Gastrocnemius medialis (tissue), 4 donors: ENCODE measurements around the gene FREM3. TPM values are rescaled to one million over a fixed set of nuclear protein-coding genes. Genes with fewer than 3 reads are reported as not detected.
"Not testable (repeated sequence)": the region's sequence is repeated elsewhere in the genome, so short reads cannot be mapped to it uniquely, and the experiment has no call there.

Source experiments
- ATAC-seq, 2 donors: fragments of 150-250 bp; one replicate each; pipeline ENCODE4 v1.9.1; 2016
- DNase-seq, 2 donors: peaks; one replicate each; pipeline ENCODE4 v3.0.0-alpha.2; 2019
- H3K27ac ChIP-seq, 4 donors: fragments of 200-600 bp; sonication (generic); 1 replicate in 1 of 4; 2 replicates in 3 of 4; pipeline ENCODE4 v1.5.1; 2016 to 2018; ENCODE audit warnings: mild to moderate bottlenecking in 2 of 4, moderate library complexity in 1 of 4
- H3K27me3 ChIP-seq, 3 donors: fragments of 200-600 bp; sonication (generic) in 2 of 3; 1 replicate in 1 of 3; 2 replicates in 2 of 3; pipeline versions ENCODE4 v1.5.1 to v1.6.0; 2016 to 2019; ENCODE audit warnings: mild to moderate bottlenecking in 1 of 3, moderate library complexity in 1 of 3
- H3K36me3 ChIP-seq, 2 donors: fragments of 200-600 bp; sonication (generic) in 1 of 2; one replicate each; pipeline ENCODE4 v1.5.1; 2017 to 2018
- H3K4me1 ChIP-seq, 2 donors: fragments of 200-600 bp; sonication (generic) in 1 of 2; one replicate each; pipeline ENCODE4 v1.5.1; 2016 to 2017; ENCODE audit warnings: mild to moderate bottlenecking in 2 of 2
- H3K4me3 ChIP-seq, 4 donors: fragments of 200-600 bp; sonication (generic) in 3 of 4; 1 replicate in 1 of 4; 2 replicates in 3 of 4; pipeline ENCODE4 v1.5.1; 2016 to 2019; ENCODE audit warnings: mild to moderate bottlenecking in 2 of 4
- H3K9me3 ChIP-seq, 3 donors: fragments of 200-600 bp; sonication (generic) in 2 of 3; 1 replicate in 1 of 3; 2 replicates in 2 of 3; pipeline ENCODE4 v1.5.1; 2016 to 2019
- POLR2A ChIP-seq, 2 donors: fragments of 450-650 bp; IDR thresholded peaks; one replicate each; pipeline ENCODE4 v1.6.1; 2017; ENCODE audit warnings: antibody characterized with exemption in 2 of 2, mild to moderate bottlenecking in 2 of 2, moderate library complexity in 2 of 2
- in situ Hi-C, 4 donors: fragments of 200-750 bp; cut with MboI; loops; one replicate each; pipeline versions ENCODE4 v1.15.0 to v1.8.0; 2017; ENCODE audit warnings: low sequenced_read_pairs in 4 of 4
- intact Hi-C: fragments of 100-400 bp; cut with DNase I; formaldehyde crosslinking; loops from one replicate; pipeline ENCODE4 v1.15.1; 2023; ENCODE audit warnings: low total_unique reads
- total RNA-seq, 4 donors: library from RNA; depleted of rRNA; stranded (reverse); fragments of >200 nt; gene quantifications; one replicate each; pipeline versions ENCODE4 v1.1.0 to v1.2.3, GENCODE V29; 2016
- TF ChIP-seq, protein P1 (sequence below), 5 experiments: fragments of 450-650 bp in 3 of 5; fragments of 200-600 bp in 2 of 5; sonication (generic) in 2 of 5; IDR thresholded peaks in 4 of 5; conservative IDR thresholded peaks in 1 of 5; 1 replicate in 4 of 5; 2 replicates in 1 of 5; pipeline ENCODE4 v1.5.1; 2016 to 2019; ENCODE audit warnings: antibody characterized with exemption in 5 of 5, mild to moderate bottlenecking in 3 of 5, moderate library complexity in 3 of 5

Gene FREM3
- total RNA-seq, 4 donors from 2014 or later: not detected

DNA sequence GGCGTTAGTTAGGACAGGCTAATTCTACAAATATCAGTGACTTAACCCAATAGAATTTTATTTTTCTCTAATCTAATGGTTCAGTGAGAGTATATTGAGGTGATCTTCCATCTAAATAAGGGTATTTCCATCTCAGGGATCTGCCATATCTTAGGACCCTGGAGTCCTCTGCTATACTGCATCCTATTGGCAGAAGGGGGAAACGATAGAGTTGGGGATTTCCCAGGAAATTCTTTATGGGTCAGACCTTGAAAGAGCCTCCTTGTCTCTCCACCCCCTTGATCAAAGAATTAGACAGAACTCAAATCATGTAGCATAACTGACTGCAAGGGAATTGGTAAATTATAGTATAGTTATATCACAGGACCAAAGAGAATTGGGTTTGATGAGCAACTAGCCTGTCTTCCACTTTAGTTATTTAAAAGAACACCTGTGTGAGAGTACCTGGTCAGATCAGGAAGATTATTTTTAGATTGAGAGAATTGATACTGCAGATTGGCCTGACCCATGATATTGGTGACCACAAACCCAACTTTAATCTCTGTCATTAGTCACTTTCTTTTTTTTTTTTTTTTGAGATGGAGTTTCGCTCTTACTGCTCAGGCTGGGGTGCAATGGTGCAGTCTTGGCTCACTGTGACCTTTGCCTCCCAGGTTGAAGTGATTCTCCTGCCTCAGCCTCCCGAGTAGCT lies 161.4 kb downstream of the FREM3 start:
- in situ Hi-C loops: loop anchor here in 1 of 4 donors (25.0 kb wide), 1 partner anchor 1573 kb away; no protein-coding TSS in a partner anchor
- no peaks in the 10 kb centered on the region for H3K4me1 ChIP-seq
- no peak for DNase-seq
- intact Hi-C loops: no loop called here
- no peak overlapping the region for H3K4me3 ChIP-seq
- no peak for TF ChIP-seq POLR2A (IDR thresholded peaks at IDR 0.05)
- TF ChIP-seq, protein P1, sequence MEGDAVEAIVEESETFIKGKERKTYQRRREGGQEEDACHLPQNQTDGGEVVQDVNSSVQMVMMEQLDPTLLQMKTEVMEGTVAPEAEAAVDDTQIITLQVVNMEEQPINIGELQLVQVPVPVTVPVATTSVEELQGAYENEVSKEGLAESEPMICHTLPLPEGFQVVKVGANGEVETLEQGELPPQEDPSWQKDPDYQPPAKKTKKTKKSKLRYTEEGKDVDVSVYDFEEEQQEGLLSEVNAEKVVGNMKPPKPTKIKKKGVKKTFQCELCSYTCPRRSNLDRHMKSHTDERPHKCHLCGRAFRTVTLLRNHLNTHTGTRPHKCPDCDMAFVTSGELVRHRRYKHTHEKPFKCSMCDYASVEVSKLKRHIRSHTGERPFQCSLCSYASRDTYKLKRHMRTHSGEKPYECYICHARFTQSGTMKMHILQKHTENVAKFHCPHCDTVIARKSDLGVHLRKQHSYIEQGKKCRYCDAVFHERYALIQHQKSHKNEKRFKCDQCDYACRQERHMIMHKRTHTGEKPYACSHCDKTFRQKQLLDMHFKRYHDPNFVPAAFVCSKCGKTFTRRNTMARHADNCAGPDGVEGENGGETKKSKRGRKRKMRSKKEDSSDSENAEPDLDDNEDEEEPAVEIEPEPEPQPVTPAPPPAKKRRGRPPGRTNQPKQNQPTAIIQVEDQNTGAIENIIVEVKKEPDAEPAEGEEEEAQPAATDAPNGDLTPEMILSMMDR (IDR thresholded peaks at IDR 0.05 in 4 of 5, conservative IDR thresholded peaks at IDR 0.05 in 1 of 5): no peak
- no peak for ATAC-seq
- no peaks in the 10 kb centered on the region for H3K27me3 ChIP-seq
- no peaks in the 10 kb centered on the region for H3K9me3 ChIP-seq
- H3K27ac ChIP-seq: no peak overlapping the region
- H3K36me3 ChIP-seq: peaks cover 3 to 91% of the 10 kb centered on the region in 2 donors

DNA sequence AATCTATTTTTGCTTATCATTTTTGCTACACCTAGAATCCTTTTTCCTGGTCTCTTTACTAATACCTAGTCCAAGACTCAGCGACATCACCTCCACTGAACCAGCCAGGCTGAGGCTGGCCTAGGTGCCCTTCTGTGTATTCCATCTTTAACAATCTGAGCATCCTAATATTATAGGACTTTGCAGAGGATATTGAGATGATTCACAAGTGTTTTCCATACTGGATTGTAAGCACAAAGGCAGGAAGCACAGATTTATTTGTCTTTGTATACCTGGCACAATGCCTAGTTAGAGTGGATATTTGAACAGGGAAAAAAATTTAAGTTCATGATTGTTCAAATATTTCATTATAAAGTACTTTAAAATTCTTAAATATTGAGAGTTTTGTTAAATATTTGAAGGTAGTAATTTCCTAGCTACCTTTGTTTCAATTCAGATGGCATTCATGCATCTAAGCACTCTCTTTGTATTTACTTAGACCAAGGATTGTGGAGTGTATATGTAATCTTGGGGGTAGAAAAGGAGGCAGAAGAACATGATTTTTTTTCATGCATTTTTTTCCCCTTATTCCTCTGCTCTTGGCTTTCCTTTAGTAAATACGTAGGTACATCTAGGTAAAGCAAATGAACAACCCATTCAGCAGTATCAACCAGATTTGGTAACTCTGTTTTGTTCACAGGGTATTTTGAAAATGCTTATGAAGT lies 168.5 kb downstream of the FREM3 start:
- Histone ChIP-seq H3K4me3 (no peak overlapping the region), H3K36me3 (peaks cover 3 to 92% of the 10 kb centered on the region in 2 donors), H3K27ac (no peak overlapping the region), H3K9me3 (no peaks in the 10 kb centered on the region), H3K4me1 (no peaks in the 10 kb centered on the region), H3K27me3 (no peaks in the 10 kb centered on the region)
- intact Hi-C loops (no loop called here), in situ Hi-C loops (loop anchor here in 1 of 4 donors (25.0 kb wide), 1 partner anchor 1580 kb away; no protein-coding TSS in a partner anchor)
- no peak for DNase-seq
- no peak for TF ChIP-seq POLR2A (IDR thresholded peaks at IDR 0.05)
- TF ChIP-seq, protein P1 (IDR thresholded peaks at IDR 0.05 in 4 of 5, conservative IDR thresholded peaks at IDR 0.05 in 1 of 5): no peak
- no peak for ATAC-seq

DNA sequence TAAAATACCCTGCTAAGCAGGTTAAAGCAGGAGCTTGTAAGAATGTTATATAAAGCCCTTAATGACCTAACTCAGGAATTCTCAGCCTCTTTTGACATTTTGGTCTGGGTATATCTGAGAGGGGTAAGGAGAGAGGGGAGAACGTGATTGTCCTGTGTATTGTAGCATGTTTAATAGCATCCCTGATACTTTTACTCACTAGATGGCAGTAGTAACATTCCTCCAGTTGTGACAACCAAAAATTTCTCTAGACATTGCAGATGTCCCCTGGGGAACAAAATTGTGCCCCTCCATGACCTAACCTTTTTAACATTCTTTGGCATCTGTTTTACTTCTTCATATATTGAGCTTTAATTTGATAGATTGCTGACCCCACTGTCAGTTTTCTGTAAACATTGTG lies 169.1 kb downstream of the FREM3 start:
- Histone ChIP-seq H3K36me3 (peaks cover 3 to 90% of the 10 kb centered on the region in 2 donors), H3K4me3 (no peak overlapping the region), H3K27me3 (no peaks in the 10 kb centered on the region), H3K4me1 (no peaks in the 10 kb centered on the region), H3K9me3 (no peaks in the 10 kb centered on the region), H3K27ac (no peak overlapping the region)
- in situ Hi-C loops (loop anchor here in 1 of 4 donors (25.0 kb wide), 1 partner anchor 1581 kb away; no protein-coding TSS in a partner anchor), intact Hi-C loops (no loop called here)
- no peak for TF ChIP-seq POLR2A (IDR thresholded peaks at IDR 0.05)
- TF ChIP-seq, protein P1 (IDR thresholded peaks at IDR 0.05 in 4 of 5, conservative IDR thresholded peaks at IDR 0.05 in 1 of 5): no peak
- DNase-seq: no peak
- no peak for ATAC-seq

DNA sequence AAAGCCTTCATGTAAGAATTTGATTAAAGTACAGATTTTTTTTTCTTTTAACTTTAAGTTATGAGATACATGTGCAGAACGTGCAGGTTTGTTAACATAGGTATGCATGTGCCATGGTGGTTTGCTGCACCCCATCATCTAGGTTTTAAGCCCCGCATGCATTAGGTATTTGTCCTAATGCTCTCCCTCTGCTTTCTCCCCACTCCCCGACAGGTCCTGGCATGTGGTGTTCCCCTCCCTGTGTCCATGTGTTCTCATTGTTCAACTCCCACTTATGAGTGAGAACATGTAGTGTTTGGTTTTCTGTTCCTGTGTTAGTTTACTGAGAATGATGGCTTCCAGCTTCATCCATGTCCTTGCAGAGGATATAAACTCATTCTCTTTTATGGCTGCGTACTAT lies 172.4 kb downstream of the FREM3 start:
- not testable (repeated sequence) for H3K4me1 ChIP-seq, H3K9me3 ChIP-seq

More for the DNA sequence above, 172.4 kb downstream of the FREM3 start:
- ATAC-seq, intact Hi-C loops, DNase-seq, H3K27me3 ChIP-seq, H3K27ac ChIP-seq, H3K4me3 ChIP-seq: not testable (repeated sequence)
- in situ Hi-C loops: loop anchor here in 1 of 4 donors (25.0 kb wide), 1 partner anchor 1584 kb away; no protein-coding TSS in a partner anchor
- H3K36me3 ChIP-seq: peaks cover 0 to 85% of the 10 kb centered on the region in 2 donors

Other genes with a start within 250 kb of the FREM3 start
- 10 to 100 TPM; 19.7 to 27.8 (median 26.7) TPM for gene SMARCA5, start 187.0 kb downstream of the FREM3 start, total RNA-seq
- gene GYPE, start 204.9 kb upstream of the FREM3 start, total RNA-seq: under 1 TPM in 1 of 4 donors, not detected in 3; 0.25 TPM